ENCODE results near the gene PDLIM5.

Gene PDLIM5

DNA sequence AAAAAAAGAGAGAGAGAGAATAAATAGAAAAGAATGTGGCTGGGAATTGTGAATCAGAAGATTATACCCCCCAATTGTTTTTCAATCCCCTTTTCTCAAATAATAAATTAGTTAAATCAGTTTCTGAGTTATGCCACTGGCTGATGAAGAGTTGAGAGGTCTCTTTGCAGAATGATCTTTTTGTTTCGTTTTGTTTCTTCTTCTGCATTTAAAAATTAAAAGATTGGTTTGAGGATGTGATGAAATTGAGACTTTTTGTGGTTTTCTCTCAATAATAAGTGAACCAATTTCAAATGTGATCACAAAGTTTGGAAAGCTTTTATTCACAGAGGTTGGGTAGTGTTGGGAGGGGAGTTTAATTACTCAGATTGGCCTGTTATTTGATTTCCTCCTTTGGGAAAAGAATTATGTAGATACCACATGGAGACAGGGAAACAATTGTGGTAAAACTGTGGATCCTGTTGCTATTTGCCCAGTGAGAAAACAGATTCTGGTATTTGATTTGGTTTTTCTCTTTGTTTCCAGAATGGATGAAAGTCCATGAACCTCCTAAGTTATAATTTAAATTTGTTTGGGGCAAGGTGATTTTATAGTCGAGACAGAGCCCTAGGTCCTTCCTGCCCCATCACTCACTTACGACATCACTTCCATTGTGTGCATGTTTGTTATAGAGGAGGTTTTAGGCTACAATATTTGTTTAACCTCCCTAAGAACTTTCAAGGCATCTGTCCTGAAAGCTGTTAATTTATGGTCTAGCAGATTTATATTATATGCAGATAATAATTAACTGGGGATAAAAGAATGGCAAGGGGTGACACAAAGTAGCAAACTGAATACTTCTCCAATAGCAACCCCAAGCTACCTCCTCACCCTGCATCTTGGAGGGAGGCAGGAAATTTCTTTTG lies 214.0 kb downstream of the PDLIM5 start:
- DNase-seq = no peak

DNA sequence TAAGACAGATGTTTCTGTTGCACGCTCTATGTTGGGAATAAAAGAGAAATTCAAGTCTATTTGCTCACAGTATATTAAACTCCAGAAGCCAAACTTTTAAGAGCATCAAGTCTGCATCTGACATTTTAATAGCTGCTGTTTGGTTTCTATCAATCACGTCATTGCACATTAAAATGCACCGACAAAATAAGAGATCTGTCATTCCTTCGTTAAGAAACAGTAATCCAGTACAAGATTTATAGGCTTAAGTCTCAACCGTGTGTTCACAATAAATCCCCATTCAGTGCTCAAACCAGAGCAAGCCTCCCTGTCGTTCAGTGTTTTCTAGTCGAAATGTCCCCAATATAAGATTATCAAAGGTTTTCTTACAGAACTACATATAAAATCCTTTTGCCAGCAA lies 217.0 kb downstream of the PDLIM5 start:
- no peak for DNase-seq

DNA sequence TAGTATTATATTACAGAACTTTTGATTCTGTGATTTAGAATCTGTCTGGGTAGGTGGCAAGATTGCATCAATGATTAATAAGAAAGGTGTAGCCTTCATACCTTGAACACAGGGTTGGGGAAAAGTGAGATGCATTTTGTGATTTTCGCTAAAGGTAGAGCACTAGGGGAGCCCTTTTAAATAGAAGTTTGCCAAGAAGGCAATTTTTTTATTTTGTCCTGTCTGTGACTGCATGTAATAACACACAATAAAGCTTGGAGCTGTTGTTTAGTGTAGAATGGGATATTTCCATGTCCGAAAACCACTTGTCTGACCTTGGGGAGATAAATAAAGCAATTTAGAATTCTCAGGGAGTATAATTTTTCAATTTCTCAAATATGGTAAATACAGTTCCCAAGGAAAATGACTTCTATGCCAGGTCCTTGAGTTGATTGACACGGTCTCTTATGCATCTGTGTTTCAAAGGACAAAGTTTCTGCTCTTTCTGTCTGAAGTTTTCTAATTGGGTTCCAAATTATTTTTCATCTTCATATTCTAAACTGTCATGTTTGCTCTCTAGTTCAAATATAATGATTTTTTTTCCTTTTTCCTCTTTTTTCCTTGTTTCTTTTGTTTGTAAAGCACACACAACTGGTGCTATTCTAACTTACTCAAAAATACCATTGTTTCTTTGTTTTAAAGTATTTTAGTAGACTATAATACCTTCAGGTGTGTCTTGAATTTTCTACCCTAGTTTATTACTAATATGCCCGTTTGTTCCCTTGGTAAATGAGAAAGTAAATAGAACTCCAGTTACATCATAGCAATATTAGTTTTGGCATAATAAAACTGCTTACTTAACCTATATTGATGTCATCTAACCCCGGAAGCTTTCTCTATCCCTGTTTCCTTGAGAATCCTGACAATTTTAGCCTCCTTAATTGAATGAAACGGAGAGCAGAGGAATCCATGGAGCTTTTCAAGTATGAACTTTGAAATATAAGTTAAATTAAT lies 218.2 kb downstream of the PDLIM5 start:
- no peak for DNase-seq

- DNase-seq = no peak
Measured at GRCh38 chr4:94671113-94671512, 219.4 kb downstream of the PDLIM5 start.

- DNase-seq = no peak
Measured at GRCh38 chr4:94673961-94674360, 222.2 kb downstream of the PDLIM5 start.

DNA sequence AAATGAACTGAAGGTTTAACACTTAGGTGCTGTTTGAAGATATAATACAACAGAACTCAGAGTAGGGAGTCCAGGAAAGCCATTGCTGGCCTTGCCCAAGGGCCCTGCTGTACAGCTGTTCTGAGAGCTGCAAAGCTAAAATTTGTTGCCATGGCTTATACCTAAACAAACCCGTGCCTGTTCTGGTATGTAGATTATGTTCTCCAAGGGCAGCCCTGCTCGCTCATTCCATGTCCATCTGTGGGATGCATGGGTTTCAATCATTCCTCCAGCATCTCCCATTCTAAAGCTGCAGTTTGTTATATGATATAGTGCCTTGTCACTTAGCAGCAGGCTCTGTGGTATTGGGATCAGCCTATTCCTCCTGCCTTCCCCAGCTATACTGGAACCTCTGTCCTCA lies 225.2 kb downstream of the PDLIM5 start:
- no peak for DNase-seq

DNA sequence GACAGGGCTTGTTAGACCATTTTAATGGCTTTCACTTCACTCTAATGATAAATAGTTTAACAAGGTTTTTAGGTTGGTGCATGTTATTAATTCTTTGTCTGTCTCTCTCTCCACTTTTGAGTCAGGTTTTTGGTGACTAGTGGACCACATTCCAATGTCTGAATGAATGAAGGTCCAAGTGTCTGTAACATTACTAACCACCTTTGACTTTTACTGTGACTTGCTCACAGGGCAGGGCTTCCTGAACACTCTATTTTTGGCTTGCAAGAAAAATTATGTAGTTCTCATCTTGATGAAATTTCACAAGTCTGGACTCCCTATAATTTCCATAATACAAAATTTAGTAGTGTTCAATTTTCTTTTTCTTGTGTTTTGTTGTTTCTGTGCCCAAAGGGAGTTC lies 227.2 kb downstream of the PDLIM5 start:
- DNase-seq = no peak

- DNase-seq = no peak
Measured at GRCh38 chr4:94680176-94680862, 228.6 kb downstream of the PDLIM5 start.

- no peak for DNase-seq
Measured at GRCh38 chr4:94686086-94686485, 234.3 kb downstream of the PDLIM5 start.

- no peak for DNase-seq
Measured at GRCh38 chr4:94689155-94689860, 237.6 kb downstream of the PDLIM5 start.

- no peak for DNase-seq
Measured at GRCh38 chr4:94690851-94691254, 239.1 kb downstream of the PDLIM5 start.

- DNase-seq = no peak
Measured at GRCh38 chr4:94691552-94691951, 239.8 kb downstream of the PDLIM5 start.

DNA sequence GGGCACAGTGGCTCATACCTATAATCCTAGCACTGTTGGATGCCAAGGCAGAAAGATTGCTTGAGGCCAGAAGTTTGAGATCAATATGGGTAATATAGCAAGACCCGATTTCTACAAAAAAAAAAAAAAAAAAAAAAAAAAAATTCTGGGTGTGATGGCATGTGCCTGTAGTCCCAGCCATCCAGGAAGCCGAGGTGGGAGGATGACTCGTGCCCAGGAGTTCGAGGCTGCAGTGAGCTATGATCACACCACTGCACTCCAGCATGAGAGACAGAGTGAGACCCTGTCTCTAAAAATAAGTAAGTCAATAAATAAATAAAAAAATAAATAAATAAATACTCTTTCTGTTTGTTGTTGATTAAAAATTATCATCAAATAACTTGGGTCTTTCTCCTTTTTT lies 243.6 kb downstream of the PDLIM5 start:
- DNase-seq = no peak

- no peak for DNase-seq
Measured at GRCh38 chr4:94698187-94698586, 246.4 kb downstream of the PDLIM5 start.

- no peak for DNase-seq
Measured at GRCh38 chr4:94700298-94700697, 248.6 kb downstream of the PDLIM5 start.

DNA sequence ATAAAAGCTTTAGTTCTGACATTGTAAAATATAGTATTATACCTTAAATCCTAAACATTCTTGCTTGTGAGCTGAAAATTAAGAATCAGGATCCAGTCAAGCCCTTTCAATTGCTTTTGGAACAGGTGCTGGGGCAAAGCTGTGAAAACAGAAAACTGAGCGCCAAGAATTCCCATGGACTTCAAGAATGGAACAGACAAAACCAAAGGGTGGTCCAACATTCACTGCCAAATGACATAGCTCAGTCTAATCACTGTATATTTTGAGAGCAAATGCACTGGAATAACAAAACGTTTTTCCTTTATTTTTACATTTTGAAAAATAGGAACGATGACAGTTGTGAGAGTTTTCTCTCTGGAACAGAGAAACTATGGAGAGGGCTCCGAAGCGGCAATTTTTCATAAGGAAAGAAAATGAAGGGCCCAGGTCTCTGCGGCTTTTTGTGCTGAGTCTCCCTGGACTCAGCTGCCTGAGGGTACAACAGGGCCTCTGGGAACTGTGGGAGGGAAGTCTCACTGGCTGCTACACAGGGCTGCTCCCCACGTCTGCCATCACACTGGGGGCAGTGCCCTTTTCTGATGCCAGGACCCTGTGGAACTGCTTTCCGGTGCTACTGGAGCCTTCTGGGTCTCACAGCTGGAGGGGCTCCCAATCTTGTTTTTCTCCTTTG lies 250.0 kb downstream of the PDLIM5 start:
- DNase-seq = no peak

- no peak for DNase-seq
Measured at GRCh38 chr4:94711635-94712034, 259.9 kb downstream of the PDLIM5 start.

DNA sequence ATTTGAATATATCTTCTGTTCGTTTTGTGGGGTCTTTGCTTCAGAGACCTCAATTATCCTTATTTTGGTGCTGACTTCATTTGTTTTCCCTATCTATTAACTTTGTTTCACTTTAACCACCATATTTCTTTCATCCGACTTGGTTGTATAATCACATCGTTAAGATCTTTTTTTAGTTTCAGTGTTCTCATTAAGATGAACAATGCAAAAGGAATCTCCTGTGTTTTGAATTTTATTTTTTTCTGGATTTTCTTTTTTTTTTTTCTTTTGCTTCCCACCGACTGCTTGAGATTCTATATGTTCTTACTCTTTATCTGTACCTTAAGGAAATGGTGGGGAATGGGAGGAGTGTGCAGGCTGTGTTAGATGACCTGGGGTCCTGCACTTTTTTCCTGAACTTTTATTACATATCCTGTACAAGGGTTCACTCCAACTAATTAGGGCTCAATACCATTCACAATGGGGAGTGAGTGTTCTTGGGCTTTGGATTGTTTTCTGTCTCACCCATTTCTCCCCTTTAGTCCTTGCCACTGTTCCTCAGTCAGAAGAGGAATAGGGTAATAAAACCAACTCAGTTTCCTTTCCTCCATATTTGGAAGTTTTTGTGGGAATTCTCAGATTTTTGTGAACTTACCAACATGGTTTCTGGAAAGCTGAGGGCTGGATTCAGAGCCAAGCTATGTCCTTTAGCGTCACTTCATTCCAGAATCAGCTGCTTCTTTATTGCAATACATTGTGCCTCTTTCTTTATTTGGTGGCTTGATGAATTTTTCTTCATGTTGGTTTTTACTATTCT lies 262.8 kb downstream of the PDLIM5 start:
- DNase-seq = no peak

- no peak for DNase-seq
Measured at GRCh38 chr4:94715726-94716125, 264.0 kb downstream of the PDLIM5 start.
